GM11168 (cell line): ENCODE measurements around the gene ZNF85.
"Not testable (repeated sequence)": the region's sequence is repeated elsewhere in the genome, so short reads cannot be mapped to it uniquely, and the experiment has no call there.

Experiments used
- in situ Hi-C: fragments of 300-500 bp; cut with MboI; formaldehyde crosslinking; loops from one replicate; pipeline ENCODE4 v1.12.0; 2022; ENCODE audit warnings: low sequenced_read_pairs; ENCODE audit not compliant: unreplicated experiment

Gene ZNF85

GRCh38 chr19:20923077-20923871 lies at the start of gene ZNF85:
Gene ZNF85 (plus strand): TSS chr19:20923251. CDS start chr19:20923401, 150 bp downstream.
- in situ Hi-C loops, result no loop called here

- in situ Hi-C loops, result no loop called here
Observed at GRCh38 chr19:20879501-20879900, 43.5 kb upstream of the ZNF85 start.

- in situ Hi-C loops, result no loop called here
Observed at GRCh38 chr19:20912973-20913372, 10.1 kb upstream of the ZNF85 start.

- in situ Hi-C loops, result loop anchor here (25.0 kb wide), 1 partner anchor 1213 kb away; no protein-coding TSS in a partner anchor
Observed at GRCh38 chr19:20925481-20925880, 2.4 kb downstream of the ZNF85 start.

- in situ Hi-C loops, result loop anchor here (25.0 kb wide), 1 partner anchor 1214 kb away; no protein-coding TSS in a partner anchor
Observed at GRCh38 chr19:20926796-20927195, 3.7 kb downstream of the ZNF85 start.

- in situ Hi-C loops, result loop anchor here (25.0 kb wide), 1 partner anchor 1216 kb away; no protein-coding TSS in a partner anchor
Observed at GRCh38 chr19:20928371-20928770, 5.3 kb downstream of the ZNF85 start.

- in situ Hi-C loops, result loop anchor here (25.0 kb wide), 1 partner anchor 1224 kb away; no protein-coding TSS in a partner anchor
Observed at GRCh38 chr19:20936322-20936947, 13.4 kb downstream of the ZNF85 start.

- in situ Hi-C loops, result not testable (repeated sequence)
Observed at GRCh38 chr19:20952561-20953095, 29.6 kb downstream of the ZNF85 start.

- in situ Hi-C loops, result no loop called here
Observed at GRCh38 chr19:20964798-20965197, 41.7 kb downstream of the ZNF85 start.

- in situ Hi-C loops, result no loop called here
Observed at GRCh38 chr19:20968092-20968491, 45.0 kb downstream of the ZNF85 start.

GRCh38 chr19:20969498-20969897 lies 46.4 kb downstream of the ZNF85 start:
- in situ Hi-C loops, result no loop called here

- in situ Hi-C loops, result no loop called here
Observed at GRCh38 chr19:20969898-20970297, 46.8 kb downstream of the ZNF85 start.

GRCh38 chr19:20992788-20993187 lies 69.7 kb downstream of the ZNF85 start:
- in situ Hi-C loops, result not testable (repeated sequence)

- in situ Hi-C loops, result no loop called here
Observed at GRCh38 chr19:20999731-21000352, 76.8 kb downstream of the ZNF85 start.
